HG03469 (cell line): Measurements from ENCODE around the gene NUP210L.

Source experiments
- ATAC-seq: cut with Tn5 transposase; IDR thresholded peaks from one replicate; pipeline ENCODE4 v1.9.1; 2021; ENCODE audit warnings: mild to moderate bottlenecking, moderate library complexity, moderate number of reproducible peaks; ENCODE audit not compliant: unreplicated experiment

The NUP210L gene

DNA sequence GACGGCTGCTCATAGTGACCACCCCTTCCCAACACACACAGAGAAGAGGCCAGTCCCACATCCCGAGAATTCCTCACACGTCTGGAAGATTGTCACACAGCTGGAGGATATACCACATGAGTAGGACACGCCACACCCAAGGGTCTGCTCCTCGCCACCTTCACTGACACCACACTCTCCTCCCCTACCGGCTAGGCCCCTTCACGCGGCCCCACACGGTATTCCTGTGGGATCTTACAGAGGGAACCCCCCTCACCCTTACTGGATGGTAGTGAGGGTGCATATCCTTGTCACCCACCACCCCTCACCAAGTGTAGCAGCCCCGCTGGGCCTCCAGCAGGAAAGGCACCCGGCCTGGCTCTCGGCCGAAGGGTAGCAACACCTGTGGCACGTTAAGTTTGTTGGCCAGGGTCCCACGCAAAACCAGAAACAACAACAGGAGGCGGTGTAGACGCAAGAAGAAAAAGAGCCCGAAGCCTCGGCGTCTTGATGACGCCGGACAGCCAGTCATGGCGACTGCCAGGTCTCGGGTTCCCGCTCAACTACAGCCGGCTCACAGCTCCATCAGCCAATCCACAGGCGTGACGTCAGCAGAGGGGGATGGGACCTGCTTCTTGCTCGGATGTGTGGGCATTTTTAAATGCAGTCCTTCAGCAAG, at the start of gene NUP210L:
Gene NUP210L (minus strand): TSS at position 540 of the 658 bp plus-strand sequence.
- no peak for ATAC-seq

DNA sequence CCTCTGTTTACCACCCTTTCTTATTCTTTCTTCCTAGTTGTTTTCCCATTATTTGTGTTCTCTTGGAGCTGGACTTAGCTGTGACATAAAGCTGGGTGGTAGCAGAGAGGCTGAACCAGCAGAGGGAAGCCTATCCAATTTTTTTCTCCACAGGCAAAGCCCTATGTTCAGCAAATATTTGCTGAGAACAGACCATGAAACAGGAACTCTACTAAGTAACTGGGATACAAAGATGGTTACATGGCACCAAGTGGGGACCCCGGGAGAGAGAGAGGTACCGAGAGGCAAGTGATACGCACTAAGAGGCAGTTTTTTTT, 44.6 kb upstream of the NUP210L start:
- no peak for ATAC-seq

DNA sequence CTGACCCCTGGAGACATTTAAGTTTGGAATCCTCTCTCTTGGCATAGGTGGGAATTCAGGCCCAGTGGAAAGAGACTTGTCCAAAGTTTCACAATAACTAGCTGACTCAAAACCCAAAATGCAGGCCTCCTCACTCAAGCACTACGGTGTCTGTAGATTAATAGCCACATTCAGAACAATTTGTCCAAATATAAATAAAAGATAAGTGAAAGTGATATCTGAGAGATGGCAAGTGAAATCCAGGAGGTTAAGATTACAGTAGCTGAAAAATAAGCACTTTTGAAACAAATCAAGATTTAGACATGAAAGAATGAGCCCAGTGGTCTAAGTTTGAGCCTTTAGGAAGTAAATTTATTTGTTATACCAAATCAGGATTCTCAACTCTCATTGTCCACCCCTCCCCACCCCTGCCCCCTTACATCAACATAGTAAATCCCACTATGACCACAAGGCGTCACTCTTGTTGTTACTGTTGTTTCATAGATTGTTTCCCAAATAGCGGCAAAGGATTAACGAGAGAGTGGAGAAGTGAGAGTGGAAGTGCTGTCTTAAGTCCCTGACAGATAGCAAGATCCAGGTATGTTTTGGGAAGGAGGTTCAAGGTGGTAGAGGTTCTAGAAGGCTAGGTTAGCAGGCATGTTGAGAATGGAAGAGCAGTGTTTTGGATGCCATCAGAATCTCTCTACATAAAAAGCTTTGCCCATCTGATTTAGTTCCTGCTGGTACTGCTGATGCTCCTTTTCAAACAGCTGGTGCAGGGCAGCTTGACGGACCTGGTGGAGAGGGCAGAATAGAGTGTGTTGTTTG, 44.1 kb upstream of the NUP210L start:
- ATAC-seq, result no peak

DNA sequence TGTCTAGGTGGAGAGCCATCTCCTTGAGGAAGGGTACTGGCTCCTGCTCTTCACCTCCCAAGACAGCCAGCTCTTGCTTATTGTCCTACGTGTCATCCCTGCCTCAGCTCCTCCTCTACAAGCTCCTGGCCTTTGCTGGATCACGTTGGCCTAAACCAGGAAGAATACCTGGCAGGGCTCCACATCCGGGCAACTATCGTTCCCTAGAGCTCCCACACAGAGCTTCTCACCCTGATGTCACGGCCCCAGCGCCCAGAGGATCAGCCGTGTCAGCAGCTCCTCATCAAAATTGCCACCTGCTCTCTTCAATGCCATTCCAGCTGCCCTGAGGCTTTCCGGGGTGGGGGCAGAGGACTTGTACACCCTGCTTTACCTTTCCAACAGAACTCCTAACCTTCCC, 38.9 kb upstream of the NUP210L start:
- no peak for ATAC-seq

DNA sequence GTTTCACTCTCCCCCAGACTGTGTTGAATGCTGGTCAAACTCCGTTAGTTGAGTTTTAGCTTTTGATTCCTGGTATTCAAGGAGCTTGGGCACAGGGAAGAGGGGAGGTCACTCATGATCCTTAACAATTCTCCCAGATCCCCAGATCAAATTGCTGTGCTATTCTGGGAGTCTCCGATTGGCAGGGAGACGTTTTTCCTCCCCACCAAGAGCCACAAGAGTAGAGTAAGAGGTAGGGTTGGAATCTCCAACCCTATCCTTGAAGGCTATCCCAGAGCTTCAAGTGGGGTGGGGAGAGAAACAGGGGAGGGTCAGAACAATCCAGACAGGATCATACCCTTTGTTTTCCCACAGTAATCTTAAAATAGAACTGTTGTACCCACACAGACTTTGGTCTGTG, 37.6 kb upstream of the NUP210L start:
- no peak for ATAC-seq

DNA sequence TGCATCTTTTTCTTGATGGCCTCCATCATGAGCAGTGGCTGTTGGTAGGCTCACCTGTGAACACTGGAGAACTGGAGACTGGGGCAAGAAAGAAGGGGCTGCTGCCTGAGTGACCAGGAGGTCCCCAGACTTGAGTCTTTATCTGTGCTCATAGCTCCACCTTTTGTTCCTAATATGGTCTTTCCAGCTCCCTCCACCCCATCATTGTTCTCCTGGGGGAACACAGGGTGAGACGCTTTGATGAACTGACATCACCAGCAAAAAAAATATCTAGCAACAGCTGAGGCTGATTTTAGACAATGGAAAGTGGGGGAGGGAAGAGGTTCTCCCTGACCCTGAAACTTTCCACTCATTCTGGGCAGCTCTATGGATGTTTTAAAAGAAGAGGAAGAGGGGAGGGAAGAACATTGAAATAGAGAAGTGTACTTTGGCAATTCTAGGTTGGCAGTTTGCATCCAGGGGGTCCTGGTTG, 37.2 kb upstream of the NUP210L start, which contains the start of gene TPM3:
Gene TPM3 (minus strand): TSS at position 111 of the 472 bp plus-strand sequence. CDS start 82 bp downstream, at position 29.
- ATAC-seq, result no peak

GRCh38 chr1:154190550-154190949, 35.7 kb upstream of the NUP210L start:
- no peak for ATAC-seq

- ATAC-seq, result no peak
These were observed 32.1 kb upstream of the NUP210L start for GRCh38 chr1:154186852-154187501.

- no peak for ATAC-seq
These were observed 31.3 kb upstream of the NUP210L start for GRCh38 chr1:154186177-154186576.

GRCh38 chr1:154183046-154183915, 28.4 kb upstream of the NUP210L start:
- peak; percentile 47 for ATAC-seq

DNA sequence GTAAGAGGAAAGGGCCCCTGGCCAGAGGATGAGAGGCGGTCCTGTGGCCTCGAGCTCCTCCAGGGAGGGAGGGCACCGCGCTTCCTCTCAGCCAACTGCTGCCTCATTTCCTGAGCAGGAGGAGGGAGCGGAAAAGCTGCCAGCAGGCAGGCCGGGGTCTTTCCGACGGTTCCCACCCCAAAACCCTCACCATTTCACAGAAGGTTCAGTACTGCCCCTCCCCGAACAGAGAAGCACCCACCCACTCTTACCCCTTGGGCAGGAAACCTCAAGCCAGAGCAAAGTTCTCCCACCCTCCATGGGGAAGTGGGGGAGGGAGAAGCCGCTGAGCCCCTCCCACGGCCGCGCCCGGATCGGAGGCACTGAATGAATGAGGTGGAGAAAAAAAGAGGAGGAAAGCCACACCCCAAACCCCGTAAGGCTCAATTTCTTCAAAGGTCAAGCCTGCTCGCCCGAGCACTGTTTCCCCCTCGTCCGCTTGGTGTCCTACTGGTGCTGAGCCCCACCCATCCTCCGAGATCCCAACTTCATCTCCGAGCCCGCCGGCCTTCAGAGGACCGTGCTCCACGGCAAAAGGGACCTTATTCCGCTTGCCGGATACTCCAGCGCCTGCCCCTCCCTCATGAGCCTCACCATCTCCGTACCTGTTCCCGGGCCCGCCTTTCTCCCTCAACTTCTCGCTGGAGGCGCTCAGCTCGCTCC, 27.6 kb upstream of the NUP210L start:
- ATAC-seq, result peak; percentile 38

GRCh38 chr1:154181944-154182343, 27.1 kb upstream of the NUP210L start:
- ATAC-seq, result no peak

DNA sequence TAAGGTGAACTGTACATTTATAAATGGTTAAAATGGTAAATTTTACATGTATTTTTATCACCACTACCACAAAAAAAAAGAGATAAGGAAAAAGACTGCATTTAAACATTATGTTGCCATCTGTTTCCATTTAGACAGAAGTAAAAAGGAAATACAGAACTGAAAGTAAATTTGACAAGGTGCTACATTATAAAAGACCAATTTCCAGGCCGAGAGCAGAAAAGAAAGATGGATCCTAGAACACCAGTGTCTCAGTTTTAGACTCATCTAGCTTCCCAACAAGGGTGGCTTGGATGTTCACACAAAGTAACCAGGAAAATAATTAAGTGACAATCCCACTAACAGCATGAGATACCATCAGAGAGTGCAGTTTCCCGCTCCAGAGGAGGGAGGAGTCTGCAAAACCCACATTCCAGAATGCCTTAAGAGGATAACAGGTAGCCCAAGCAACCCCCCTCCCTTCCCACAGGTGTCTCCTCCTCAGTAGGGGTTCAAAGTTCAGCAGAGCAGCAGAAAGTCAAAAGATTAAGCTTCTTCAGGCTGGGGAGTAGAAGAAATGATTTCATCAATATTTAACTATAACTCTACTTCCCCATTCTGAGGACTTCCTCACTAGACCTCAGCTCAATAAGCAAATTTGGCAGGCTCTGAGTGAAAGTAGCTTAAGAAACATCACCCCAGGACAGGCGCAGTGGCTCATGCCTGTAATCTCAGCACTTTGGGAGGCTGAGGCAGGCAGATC, 25.2 kb upstream of the NUP210L start:
- ATAC-seq, result no peak

GRCh38 chr1:154178911-154179811, 24.3 kb upstream of the NUP210L start:
- no peak for ATAC-seq

GRCh38 chr1:154178013-154178412, 23.1 kb upstream of the NUP210L start:
- no peak for ATAC-seq

GRCh38 chr1:154176337-154176736, 21.5 kb upstream of the NUP210L start:
- ATAC-seq, result no peak

DNA sequence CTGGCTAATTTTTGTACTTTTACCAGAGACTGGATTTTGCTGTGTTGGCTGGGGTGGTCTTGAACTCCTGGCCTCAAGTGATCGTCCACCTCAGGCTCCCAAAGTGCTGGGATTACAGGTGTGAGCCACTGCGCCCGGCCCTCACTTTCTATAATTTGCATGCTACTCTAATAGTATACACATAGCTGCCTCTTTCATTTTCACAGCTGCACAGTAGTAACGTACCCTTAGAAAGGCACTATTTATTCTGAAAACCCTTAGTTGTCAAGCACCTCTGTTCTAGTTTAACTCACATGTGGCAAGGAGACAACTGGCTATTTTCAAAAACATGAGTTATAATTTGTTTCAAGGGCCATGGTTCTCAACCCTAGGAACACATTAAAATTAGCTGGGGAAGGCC, 19.8 kb upstream of the NUP210L start:
- no peak for ATAC-seq

DNA sequence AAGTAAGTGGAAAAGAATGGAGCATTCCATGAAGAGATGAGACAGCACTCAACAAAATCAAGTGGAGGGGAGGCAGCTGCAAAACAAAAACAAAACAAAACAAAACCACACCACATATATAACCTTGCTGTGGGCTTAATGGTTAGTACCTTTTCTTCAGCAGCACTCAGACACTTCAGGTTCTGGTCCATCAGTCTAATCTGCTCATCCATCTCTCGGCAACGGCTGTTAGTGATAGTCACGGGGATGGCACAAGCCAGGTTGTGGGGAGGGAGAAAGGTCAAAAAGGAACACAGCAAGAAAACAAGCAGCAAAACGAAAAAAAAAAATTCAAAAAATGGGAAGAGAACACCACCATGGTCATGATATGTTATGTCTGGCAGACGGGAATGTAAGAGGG, 17.0 kb upstream of the NUP210L start:
- no peak for ATAC-seq

DNA sequence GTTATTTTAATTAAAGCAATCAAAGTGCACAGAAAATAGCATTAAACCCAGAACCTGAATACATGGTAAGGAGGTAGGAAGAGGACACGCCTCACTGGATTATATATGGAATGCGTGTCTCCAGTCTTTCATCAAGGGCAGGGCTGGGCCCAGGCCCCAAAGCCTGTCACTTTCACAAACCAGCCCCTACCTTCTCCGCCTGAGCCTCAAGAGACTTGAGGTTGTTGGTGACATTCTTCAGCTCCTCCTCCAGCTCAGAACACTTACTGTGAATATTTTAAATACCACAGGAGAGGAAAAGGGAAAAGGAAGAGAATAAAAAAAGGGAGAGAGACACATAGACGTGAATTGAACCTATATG, 16.3 kb upstream of the NUP210L start:
- no peak for ATAC-seq
